Neuron (in vitro differentiated cells): ENCODE data around the gene GHRHR.

Experiments
- H2AFZ ChIP-seq: one replicate; pipeline ENCODE4 v1.6.1; 2013; ENCODE audit warnings: low read depth, mild to moderate bottlenecking, inconsistent platforms, low read length, moderate library complexity
- H3K27me3 ChIP-seq: one replicate; pipeline ENCODE4 v1.6.1; 2013; ENCODE audit warnings: low read length; ENCODE audit not compliant: insufficient read depth
- H3K36me3 ChIP-seq: one replicate; pipeline ENCODE4 v1.6.1; 2013; ENCODE audit warnings: low read length; ENCODE audit not compliant: insufficient read depth
- H3K4me1 ChIP-seq: one replicate; pipeline ENCODE4 v1.6.1; 2013; ENCODE audit warnings: low read length; ENCODE audit not compliant: insufficient read depth
- H3K4me3 ChIP-seq: 2 replicates; pipeline ENCODE4 v1.5.1; 2013; ENCODE audit warnings: mild to moderate bottlenecking, low read length, moderate library complexity
- H3K9me3 ChIP-seq: one replicate; pipeline ENCODE4 v1.6.1; 2013; ENCODE audit warnings: low read length

Gene GHRHR

DNA sequence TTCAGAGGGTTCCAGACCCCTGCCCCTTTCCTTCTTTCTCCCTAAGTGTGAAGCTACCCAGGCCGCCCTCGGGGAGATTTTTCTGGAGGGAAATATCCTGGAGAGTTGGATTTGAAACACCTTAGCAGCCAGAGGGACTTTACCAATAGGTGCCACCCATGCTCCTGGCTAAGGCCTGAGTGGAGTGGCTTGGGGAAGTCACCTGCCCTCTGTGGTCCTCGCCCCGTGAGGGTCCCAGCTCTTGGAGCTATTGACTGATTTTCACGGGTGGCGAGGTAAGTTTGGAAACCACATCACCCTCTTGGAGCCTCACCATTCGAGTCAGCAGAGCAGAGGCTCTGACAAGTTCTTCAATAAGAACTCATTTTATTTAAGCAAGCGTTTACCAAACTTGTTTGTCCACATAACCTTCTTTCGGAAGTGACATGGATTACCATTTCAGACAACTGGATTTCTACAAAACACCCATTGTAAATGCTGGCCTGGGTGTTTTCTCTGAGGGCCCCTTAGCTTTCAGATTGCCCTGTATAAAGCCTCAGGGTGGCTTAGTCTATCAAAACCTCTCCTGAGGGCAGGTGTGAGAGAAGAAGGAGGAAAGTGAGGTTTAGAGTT, 31.7 kb upstream of the GHRHR start:
- Histone ChIP-seq H3K27me3 (no peaks in the 10 kb centered on the region), H2AFZ (no peak overlapping the region), H3K36me3 (no peaks in the 10 kb centered on the region), H3K4me1 (no peaks in the 10 kb centered on the region), H3K4me3 (no peak overlapping the region), H3K9me3 (peaks cover 2% of the 10 kb centered on the region)

- no peaks in the 10 kb centered on the region for H3K9me3 ChIP-seq
- no peaks in the 10 kb centered on the region for H3K4me1 ChIP-seq
- H2AFZ ChIP-seq = no peak overlapping the region
- H3K4me3 ChIP-seq = no peak overlapping the region
- H3K36me3 ChIP-seq = no peaks in the 10 kb centered on the region
- no peaks in the 10 kb centered on the region for H3K27me3 ChIP-seq
These were observed 31.2 kb upstream of the GHRHR start for GRCh38 chr7:30932562-30932961.

- no peaks in the 10 kb centered on the region for H3K9me3 ChIP-seq
- no peak overlapping the region for H3K4me3 ChIP-seq
- H3K36me3 ChIP-seq = no peaks in the 10 kb centered on the region
- no peaks in the 10 kb centered on the region for H3K27me3 ChIP-seq
- no peak overlapping the region for H2AFZ ChIP-seq
- H3K4me1 ChIP-seq = no peaks in the 10 kb centered on the region
These were observed 30.4 kb upstream of the GHRHR start for GRCh38 chr7:30933124-30933974.

GRCh38 chr7:30934225-30934624, 29.5 kb upstream of the GHRHR start:
- H3K36me3 ChIP-seq = no peaks in the 10 kb centered on the region
- H2AFZ ChIP-seq = no peak overlapping the region
- no peak overlapping the region for H3K4me3 ChIP-seq
- no peaks in the 10 kb centered on the region for H3K4me1 ChIP-seq
- H3K9me3 ChIP-seq = no peaks in the 10 kb centered on the region
- H3K27me3 ChIP-seq = no peaks in the 10 kb centered on the region

DNA sequence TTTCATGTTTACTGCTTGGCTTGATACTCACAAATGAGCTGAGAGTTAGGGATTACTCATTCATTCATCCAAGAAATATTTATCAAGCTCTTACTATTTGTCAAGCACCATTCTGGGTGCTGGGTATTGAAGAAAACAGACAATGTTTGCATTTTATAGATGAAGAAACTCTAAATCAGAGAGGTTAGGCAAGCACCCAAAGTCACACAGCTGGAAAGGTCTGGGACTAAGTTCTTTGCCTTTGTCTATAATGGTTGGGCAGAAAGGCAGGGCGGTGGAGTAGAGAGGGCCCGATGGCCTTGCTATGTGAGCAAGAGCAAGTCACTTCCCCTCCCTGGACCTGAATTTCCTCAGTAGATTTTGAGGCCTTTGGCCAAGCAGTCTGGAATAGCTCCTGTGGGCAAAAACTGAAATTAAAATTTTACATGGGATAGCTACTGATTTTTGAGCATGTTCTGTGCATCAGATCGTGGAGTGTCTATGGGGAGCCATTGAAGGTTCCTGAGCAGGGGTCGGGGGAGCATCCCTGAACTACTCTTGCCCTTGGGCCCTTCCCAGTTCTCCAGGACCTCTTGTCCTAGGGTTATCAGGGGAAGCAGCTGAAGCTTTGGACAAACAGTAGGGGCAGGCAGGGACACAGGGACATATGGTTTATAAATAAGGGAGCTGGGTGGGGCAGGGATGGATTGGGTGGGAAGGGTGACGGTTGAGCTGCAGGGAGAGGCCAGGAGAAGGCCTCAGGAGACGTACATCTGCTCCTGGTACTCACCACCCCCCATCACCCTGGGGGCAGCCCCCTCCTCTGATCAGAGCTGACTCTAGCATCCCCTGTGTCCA, 28.8 kb upstream of the GHRHR start:
- Histone ChIP-seq H2AFZ (no peak overlapping the region), H3K9me3 (no peaks in the 10 kb centered on the region), H3K4me3 (no peak overlapping the region)

GRCh38 chr7:30935569-30935877, 28.2 kb upstream of the GHRHR start:
- Histone ChIP-seq H3K4me3 (no peak overlapping the region), H3K9me3 (no peaks in the 10 kb centered on the region), H3K27me3 (no peaks in the 10 kb centered on the region), H3K36me3 (no peaks in the 10 kb centered on the region), H3K4me1 (no peaks in the 10 kb centered on the region), H2AFZ (no peak overlapping the region)

More for the DNA sequence above, 28.8 kb upstream of the GHRHR start:
- no peaks in the 10 kb centered on the region for H3K4me1 ChIP-seq
- H3K27me3 ChIP-seq = no peaks in the 10 kb centered on the region
- no peaks in the 10 kb centered on the region for H3K36me3 ChIP-seq

GRCh38 chr7:30936650-30937245, 27.0 kb upstream of the GHRHR start:
- Histone ChIP-seq H2AFZ (no peak overlapping the region), H3K4me1 (no peaks in the 10 kb centered on the region), H3K9me3 (no peaks in the 10 kb centered on the region), H3K36me3 (no peaks in the 10 kb centered on the region), H3K4me3 (no peak overlapping the region), H3K27me3 (no peaks in the 10 kb centered on the region)

DNA sequence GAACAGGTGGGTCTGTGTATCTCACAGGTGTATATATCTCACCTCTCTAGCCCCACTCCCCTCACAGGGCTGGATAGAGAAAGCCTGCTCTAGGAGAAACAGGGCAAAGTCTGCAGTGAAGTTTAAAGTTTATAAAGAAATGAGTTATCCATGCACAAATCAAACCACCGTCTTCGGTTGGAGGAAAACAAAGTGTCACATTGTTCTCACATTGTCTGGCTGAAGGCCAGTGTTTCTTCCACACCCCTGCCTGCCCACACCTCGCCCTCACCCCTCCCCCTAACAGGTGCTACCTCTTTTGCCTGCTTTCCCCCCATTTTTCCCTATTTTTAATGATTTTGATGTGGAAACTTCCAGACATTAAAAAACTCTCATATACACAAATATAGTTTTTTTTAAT, 26.3 kb upstream of the GHRHR start:
- Histone ChIP-seq H2AFZ (no peak overlapping the region), H3K4me3 (no peak overlapping the region), H3K36me3 (no peaks in the 10 kb centered on the region), H3K27me3 (no peaks in the 10 kb centered on the region), H3K9me3 (no peaks in the 10 kb centered on the region), H3K4me1 (no peaks in the 10 kb centered on the region)

GRCh38 chr7:30938435-30939316, 25.1 kb upstream of the GHRHR start:
- no peaks in the 10 kb centered on the region for H3K9me3 ChIP-seq
- no peak overlapping the region for H3K4me3 ChIP-seq
- H3K36me3 ChIP-seq = no peaks in the 10 kb centered on the region
- H3K27me3 ChIP-seq = no peaks in the 10 kb centered on the region
- H2AFZ ChIP-seq = no peak overlapping the region
- no peaks in the 10 kb centered on the region for H3K4me1 ChIP-seq

DNA sequence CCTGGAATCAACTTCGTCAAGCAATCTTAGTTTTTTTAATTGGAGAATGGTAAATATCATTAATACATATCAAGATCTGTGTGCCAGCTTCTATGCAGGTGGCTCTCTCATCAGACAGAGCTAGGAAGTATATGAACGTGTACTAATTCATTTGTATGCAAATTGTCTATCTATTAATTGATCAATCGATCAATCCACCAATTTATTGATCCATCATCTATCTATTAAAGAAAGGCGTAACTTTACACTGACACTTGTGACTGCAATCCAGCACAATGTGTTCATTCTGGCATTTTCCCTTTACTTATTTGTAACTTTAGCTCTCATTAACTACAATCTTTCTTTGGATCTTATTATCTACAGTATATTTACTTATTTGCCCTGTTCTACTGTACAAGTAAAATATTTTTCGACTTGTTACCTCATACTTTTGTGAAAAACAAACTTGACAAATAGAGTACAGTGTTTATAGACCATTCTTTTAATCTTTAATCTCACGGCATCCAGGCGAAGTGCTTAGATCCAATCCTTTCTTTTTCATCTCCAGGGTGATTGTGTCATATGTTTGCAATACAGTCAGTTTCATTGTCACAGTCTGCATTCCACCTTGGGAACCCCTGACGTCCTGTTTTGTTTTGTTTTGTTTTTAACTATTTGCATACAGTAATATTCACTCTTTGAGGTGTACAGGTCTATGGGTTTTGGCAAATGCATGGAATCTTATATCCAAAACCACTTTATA, 22.0 kb upstream of the GHRHR start:
- Histone ChIP-seq H3K4me3 (no peak overlapping the region), H2AFZ (no peak overlapping the region), H3K4me1 (no peaks in the 10 kb centered on the region), H3K9me3 (no peaks in the 10 kb centered on the region), H3K27me3 (no peaks in the 10 kb centered on the region), H3K36me3 (no peaks in the 10 kb centered on the region)

DNA sequence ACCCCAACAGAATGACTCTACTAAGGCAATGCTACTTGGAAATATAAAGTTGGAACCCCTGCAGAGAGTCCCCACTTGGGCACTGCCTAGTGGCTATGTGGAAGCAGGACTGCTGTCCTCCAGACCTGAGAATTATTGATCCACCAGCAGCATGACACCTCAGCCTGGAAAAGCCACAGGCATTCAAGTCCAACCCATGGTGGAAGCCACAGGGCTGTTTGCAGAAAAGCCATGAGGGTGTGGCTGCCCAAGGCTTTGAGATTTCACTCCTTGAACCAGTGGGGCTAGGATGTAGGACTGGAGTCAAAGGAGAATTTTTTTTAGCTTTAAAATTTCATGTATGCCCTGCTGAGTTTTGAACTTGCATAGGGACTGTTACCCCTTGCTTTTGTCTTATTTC, 13.6 kb upstream of the GHRHR start:
- Histone ChIP-seq H3K9me3 (no peaks in the 10 kb centered on the region), H3K36me3 (no peaks in the 10 kb centered on the region), H3K4me3 (no peak overlapping the region), H3K27me3 (no peaks in the 10 kb centered on the region), H3K4me1 (no peaks in the 10 kb centered on the region), H2AFZ (no peak overlapping the region)

GRCh38 chr7:30954914-30955313, 8.8 kb upstream of the GHRHR start:
- Histone ChIP-seq H3K4me1 (no peaks in the 10 kb centered on the region), H3K27me3 (no peaks in the 10 kb centered on the region), H3K9me3 (no peaks in the 10 kb centered on the region), H3K36me3 (no peaks in the 10 kb centered on the region), H3K4me3 (no peak overlapping the region), H2AFZ (no peak overlapping the region)
